A549 (cell line): ENCODE measurements around the gene ERFE. TPM values are rescaled to one million over a fixed set of nuclear protein-coding genes. Genes with fewer than 3 reads are reported as not detected.

Experiments used
- BHLHE40 ChIP-seq: IDR thresholded peaks from 2 replicates; pipeline ENCODE4 v1.6.1; 2012; ENCODE audit warnings: low read depth, low read length, inconsistent platforms
- CBX2 ChIP-seq: fragments of 200-600 bp; sonication (generic); IDR thresholded peaks from 2 replicates; pipeline ENCODE4 v1.6.1; 2016; ENCODE audit warnings: low read depth, mild to moderate bottlenecking, borderline replicate concordance
- CBX8 ChIP-seq: fragments of 200-600 bp; sonication (generic); IDR thresholded peaks from 2 replicates; pipeline ENCODE4 v1.6.1; 2016
- CEBPB ChIP-seq, 2 experiments: fragments of >200 bp in 1 of 2; sonication (Bioruptor Twin) in 1 of 2; formaldehyde crosslinking in 1 of 2; IDR thresholded peaks; 2 replicates each; pipeline ENCODE4 v1.6.1; 2012 to 2016
- CHD2 ChIP-seq: fragments of 150-350 bp; IDR thresholded peaks from 2 replicates; pipeline ENCODE4 v1.6.1; 2014; ENCODE audit warnings: low read length; ENCODE audit not compliant: partially characterized antibody
- CHD4 ChIP-seq: fragments of 200-600 bp; sonication (generic); IDR thresholded peaks from 2 replicates; pipeline ENCODE4 v1.6.1; 2016; ENCODE audit warnings: antibody characterized with exemption, mild to moderate bottlenecking, borderline replicate concordance
- E2F6 ChIP-seq: IDR thresholded peaks from 2 replicates; pipeline ENCODE4 v1.6.1; 2012; ENCODE audit warnings: low read depth, borderline replicate concordance
- EHF ChIP-seq: fragments of 250-450 bp; sonication (Bioruptor Pico); IDR thresholded peaks from 2 replicates; pipeline ENCODE4 v1.5.0; 2020; ENCODE audit warnings: mild to moderate bottlenecking
- EHMT2 ChIP-seq: fragments of 200-600 bp; sonication (generic); IDR thresholded peaks from 2 replicates; pipeline ENCODE4 v1.6.1; 2016; ENCODE audit warnings: antibody characterized with exemption, low read depth, mild to moderate bottlenecking, moderate library complexity
- ELK1 ChIP-seq: fragments of 150-350 bp; IDR thresholded peaks from 2 replicates; pipeline ENCODE4 v1.6.1; 2014; ENCODE audit warnings: low read depth, mild to moderate bottlenecking, low read length
- EP300 ChIP-seq, 2 experiments: fragments of >200 bp; sonication (Bioruptor Twin); formaldehyde crosslinking; IDR thresholded peaks; 2 replicates in 1 of 2; 3 replicates in 1 of 2; pipeline ENCODE4 v1.6.1; 2016 to 2017
- ESRRA ChIP-seq: fragments of 150-350 bp; IDR thresholded peaks from 2 replicates; pipeline ENCODE4 v1.6.1; 2014; ENCODE audit warnings: mild to moderate bottlenecking, low read length, borderline replicate concordance
- FOSB ChIP-seq: fragments of 250-450 bp; sonication (Bioruptor Pico); IDR thresholded peaks from 2 replicates; pipeline ENCODE4 v1.5.0; 2020; ENCODE audit warnings: mild to moderate bottlenecking, moderate library complexity
- FOXS1 ChIP-seq: fragments of 250-450 bp; sonication (Bioruptor Pico); IDR thresholded peaks from 2 replicates; pipeline ENCODE4 v1.5.0; 2020; ENCODE audit warnings: mild to moderate bottlenecking, moderate library complexity
- GATA3 ChIP-seq: IDR thresholded peaks from 2 replicates; pipeline ENCODE4 v1.6.1; 2012; ENCODE audit warnings: borderline replicate concordance
- HES2 ChIP-seq: fragments of >200 bp; sonication (Bioruptor Twin); formaldehyde crosslinking; IDR thresholded peaks from 2 replicates; pipeline ENCODE4 v1.6.1; 2016
- HEYL ChIP-seq: fragments of 250-450 bp; sonication (Bioruptor Pico); IDR thresholded peaks from 2 replicates; pipeline ENCODE4 v1.8.0; 2021; ENCODE audit warnings: mild to moderate bottlenecking, moderate library complexity
- HMGXB4 ChIP-seq: fragments of 250-450 bp; sonication (Bioruptor Pico); IDR thresholded peaks from 2 replicates; pipeline ENCODE4 v1.5.0; 2021; ENCODE audit warnings: mild to moderate bottlenecking, moderate library complexity, borderline replicate concordance
- HOXB5 ChIP-seq: fragments of 250-450 bp; sonication (Bioruptor Pico); IDR thresholded peaks from 2 replicates; pipeline ENCODE4 v1.5.0; 2020; ENCODE audit warnings: mild to moderate bottlenecking, moderate library complexity
- JUNB ChIP-seq: fragments of >200 bp; sonication (Bioruptor Twin); formaldehyde crosslinking; IDR thresholded peaks from 2 replicates; pipeline ENCODE4 v1.6.1; 2016
- MAFK ChIP-seq: fragments of 450-650 bp; IDR thresholded peaks from 2 replicates; pipeline ENCODE4 v1.6.1; 2014; ENCODE audit not compliant: partially characterized antibody
- MAZ ChIP-seq: fragments of 150-350 bp; IDR thresholded peaks from 2 replicates; pipeline ENCODE4 v1.6.1; 2014; ENCODE audit warnings: antibody characterized with exemption, low read depth, low read length, borderline replicate concordance
- MYC ChIP-seq: IDR thresholded peaks from 2 replicates; pipeline ENCODE4 v1.6.1; 2012; ENCODE audit warnings: mild to moderate bottlenecking, inconsistent platforms, low read length, improper control_type of control experiment, borderline replicate concordance
- NFE2L2 ChIP-seq: fragments of 150-350 bp; conservative IDR thresholded peaks from 2 replicates; pipeline ENCODE4 v1.6.1; 2014; ENCODE audit warnings: low read length
- NR3C1 ChIP-seq: fragments of >200 bp; sonication (Bioruptor Twin); formaldehyde crosslinking; IDR thresholded peaks from 3 replicates; pipeline ENCODE4 v1.6.1; 2017
- PBX3 ChIP-seq: IDR thresholded peaks from 2 replicates; pipeline ENCODE4 v1.6.1; 2012
- PHF8 ChIP-seq: fragments of 200-600 bp; sonication (generic); IDR thresholded peaks from 2 replicates; pipeline ENCODE4 v1.6.1; 2016; ENCODE audit warnings: low read depth, mild to moderate bottlenecking, antibody characterized with exemption, moderate library complexity, borderline replicate concordance
- RAD21 ChIP-seq, 2 experiments: fragments of >200 bp in 1 of 2; sonication (Bioruptor Twin) in 1 of 2; formaldehyde crosslinking in 1 of 2; IDR thresholded peaks in 1 of 2; conservative IDR thresholded peaks in 1 of 2; 2 replicates in 1 of 2; 3 replicates in 1 of 2; pipeline ENCODE4 v1.6.1; 2012 to 2018; ENCODE audit warnings: inconsistent platforms in 1 of 2
- RARB ChIP-seq: fragments of 250-450 bp; sonication (Bioruptor Pico); IDR thresholded peaks from 2 replicates; pipeline ENCODE4 v1.8.0; 2021; ENCODE audit warnings: mild to moderate bottlenecking, moderate library complexity
- RCOR1 ChIP-seq: fragments of 150-350 bp; IDR thresholded peaks from 2 replicates; pipeline ENCODE4 v1.6.1; 2014; ENCODE audit warnings: antibody characterized with exemption, low read length, low read depth
- REST ChIP-seq: fragments of 200-600 bp; sonication (generic); IDR thresholded peaks from 2 replicates; pipeline ENCODE4 v1.6.1; 2016; ENCODE audit warnings: antibody characterized with exemption, mild to moderate bottlenecking, moderate library complexity
- RNF2 ChIP-seq: fragments of 200-600 bp; sonication (generic); IDR thresholded peaks from 2 replicates; pipeline ENCODE4 v1.6.1; 2016; ENCODE audit warnings: low read depth, mild to moderate bottlenecking, antibody characterized with exemption, moderate library complexity, borderline replicate concordance
- SMC3 ChIP-seq: fragments of >200 bp; sonication (Bioruptor Twin); formaldehyde crosslinking; IDR thresholded peaks from 3 replicates; pipeline ENCODE4 v1.6.1; 2018; ENCODE audit warnings: inconsistent platforms
- ZNF302 ChIP-seq: fragments of 250-450 bp; sonication (Bioruptor Pico); IDR thresholded peaks from 2 replicates; pipeline ENCODE4 v1.9.0; 2021; ENCODE audit warnings: inconsistent platforms, mild to moderate bottlenecking, moderate library complexity
- polyA plus RNA-seq, 4 experiments: library from polyadenylated mRNA; depleted of rRNA in 3 of 4; stranded (reverse); fragments of >200 nt; fragmentation: RNase III in 1 of 4; extraction: RNeasy Plus Mini Kit Qiagen cat#74134 plus additional on column Dnase treatment in 1 of 4; gene quantifications; 2 replicates in 3 of 4; 3 replicates in 1 of 4; pipeline ENCODE4 v1.2.3, GENCODE V29; 2011 to 2017

Gene ERFE
- polyA plus RNA-seq, 2 of the 4 experiments (the other 2 are of a cell fraction) = 2.6 TPM

GRCh38 chr2:238203094-238203972 lies 44.6 kb downstream of the ERFE start, which contains the start of gene ILKAP (continued):
- no peak for TF ChIP-seq JUNB
- no peak for TF ChIP-seq SMC3
- TF ChIP-seq GATA3 = peak; percentile 12; the same call in 1 of the 2 replicates
- no peak for TF ChIP-seq BHLHE40
- TF ChIP-seq ELK1 = no peak
- TF ChIP-seq FOSB (CRISPR knock-in tag) = no peak
- no peak; the same call in 1 of the 2 replicates for TF ChIP-seq PBX3
- TF ChIP-seq REST = no peak
- TF ChIP-seq NR3C1 = no peak
- no peak for TF ChIP-seq CBX2
- TF ChIP-seq RAD21 (conservative IDR thresholded peaks at IDR 0.05 in 1 of 2, IDR thresholded peaks at IDR 0.05 in 1 of 2) = no peak
- TF ChIP-seq CHD4 = no peak
- TF ChIP-seq MYC = no peak
- TF ChIP-seq HES2 = no peak
- TF ChIP-seq RARB (CRISPR knock-in tag) = no peak
- no peak for TF ChIP-seq RCOR1
- no peak; a peak in 1 of 5 replicates for TF ChIP-seq EP300 (IDR thresholded peaks at IDR 0.05)
- 0 out of 2 replicates have a peak, but pooled peaks have one; percentile 32 for TF ChIP-seq MAZ
- no peak for TF ChIP-seq CHD2
- peak; percentile 97 for TF ChIP-seq E2F6
- TF ChIP-seq HMGXB4 (CRISPR knock-in tag) = no peak
- no peak; the same call in 1 of the 2 replicates for TF ChIP-seq HOXB5 (CRISPR knock-in tag)
- TF ChIP-seq PHF8 = peak; percentile 67; the same call in 1 of the 2 replicates
- peak; percentile 55; the same call in 1 of the 2 replicates for TF ChIP-seq EHF
- no peak for TF ChIP-seq RNF2
- no peak for TF ChIP-seq ZNF302 (CRISPR knock-in tag)
- TF ChIP-seq HEYL (CRISPR knock-in tag) = no peak
- TF ChIP-seq CBX8 = no peak
- TF ChIP-seq NFE2L2 = no peak
- TF ChIP-seq MAFK = no peak
- no peak for TF ChIP-seq CEBPB (IDR thresholded peaks at IDR 0.05)
- no peak for TF ChIP-seq EHMT2
- no peak for TF ChIP-seq ESRRA
- TF ChIP-seq FOXS1 = peak; percentile 47; the same call in 1 of the 2 replicates
